Activated CD8-positive, alpha-beta T cell treated with anti-CD3 and anti-CD28 coated beads, Interleukin-2, amount 10 ng/mL, durations not matched to agents 7 days and 5 days (primary cell): ENCODE results near the gene TSEN34. TPM values are rescaled to one million over a fixed set of nuclear protein-coding genes. Genes with fewer than 3 reads are reported as not detected.

Experiments used
- ATAC-seq: fragments of 150-1000 bp; cut with Tn5 transposase; one replicate; pipeline ENCODE4 v1.10.0; 2021; ENCODE audit warnings: moderate library complexity
- CTCF ChIA-PET: fragments of 350-600 bp; sonication (Branson Sonifier 250); formaldehyde crosslinking; loops from one replicate; lab custom pipeline; 2021; ENCODE audit warnings: antibody characterized with exemption; lab: Charles Lee
- POLR2A ChIA-PET: fragments of 350-600 bp; sonication (Branson Sonifier 250); formaldehyde crosslinking; loops from one replicate; lab custom pipeline; 2021; ENCODE audit warnings: antibody characterized with exemption; lab: Charles Lee
- DNase-seq: peaks from one replicate; pipeline ENCODE4 v3.0.0-alpha.2; 2020
- H3K27ac Mint-ChIP-seq: one replicate; pipeline ENCODE4 v1.8.0; 2021; ENCODE audit warnings: mild to moderate bottlenecking, mixed read lengths
- H3K27me3 Mint-ChIP-seq: one replicate; pipeline ENCODE4 v1.8.0; 2021; ENCODE audit warnings: low read depth, mixed read lengths
- H3K36me3 Mint-ChIP-seq: one replicate; pipeline ENCODE4 v1.8.0; 2021; ENCODE audit warnings: low read depth, mixed read lengths
- H3K4me1 Mint-ChIP-seq: one replicate; pipeline ENCODE4 v1.8.0; 2021; ENCODE audit warnings: low read depth, mixed read lengths
- H3K4me3 Mint-ChIP-seq: one replicate; pipeline ENCODE4 v1.8.0; 2021; ENCODE audit warnings: mild to moderate bottlenecking, mixed read lengths
- H3K9me3 Mint-ChIP-seq: one replicate; pipeline ENCODE4 v1.8.0; 2022; ENCODE audit warnings: mixed read lengths; ENCODE audit not compliant: insufficient read depth
- total RNA-seq, 2 experiments: library from RNA; stranded (reverse); gene quantifications; one replicate each; pipeline ENCODE4 v1.2.3, GENCODE V29; 2021

The TSEN34 gene
- total RNA-seq, 2 experiments from 2014 or later = 11.2 to 11.9 TPM

DNA sequence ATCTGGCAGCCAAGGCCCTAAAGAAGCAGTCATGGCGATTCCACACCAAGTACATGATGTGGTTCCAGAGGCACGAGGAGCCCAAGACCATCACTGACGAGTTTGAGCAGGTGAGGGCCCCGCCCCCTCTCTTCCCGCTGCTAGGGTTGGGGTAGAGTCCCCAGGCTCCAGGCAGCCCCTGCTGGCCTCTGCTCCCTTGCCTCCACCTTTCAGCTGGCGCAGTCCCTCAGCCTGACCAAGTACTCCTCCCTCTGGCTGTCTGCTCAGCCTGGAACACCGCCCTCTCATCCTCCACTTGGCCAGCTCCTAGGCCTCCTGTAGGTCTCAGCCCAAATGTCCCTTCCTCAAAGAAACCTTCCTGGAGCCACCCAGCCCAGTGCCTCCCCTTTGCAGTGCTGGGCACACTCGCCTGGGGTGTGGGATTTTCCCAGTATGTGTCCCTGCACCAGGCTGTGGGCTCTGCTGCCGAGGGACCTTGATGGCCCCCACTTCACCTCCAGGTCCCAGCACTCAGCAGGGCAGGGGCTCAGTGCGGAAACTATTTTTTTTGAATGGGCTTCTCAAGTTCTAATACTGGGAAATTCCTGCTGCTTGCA is 37.3 kb upstream of the TSEN34 start:
- no peak for ATAC-seq
- peaks cover 41% of the 10 kb centered on the region for H3K4me1 Mint-ChIP-seq
- no peaks in the 10 kb centered on the region for H3K27me3 Mint-ChIP-seq
- H3K9me3 Mint-ChIP-seq = no peaks in the 10 kb centered on the region
- peaks cover 76% of the 10 kb centered on the region for H3K36me3 Mint-ChIP-seq
- no peak for DNase-seq
- H3K27ac Mint-ChIP-seq = no peak overlapping the region
- ChIA-PET POLR2A (no interaction called here), CTCF (no interaction called here)
- no peak overlapping the region for H3K4me3 Mint-ChIP-seq

DNA sequence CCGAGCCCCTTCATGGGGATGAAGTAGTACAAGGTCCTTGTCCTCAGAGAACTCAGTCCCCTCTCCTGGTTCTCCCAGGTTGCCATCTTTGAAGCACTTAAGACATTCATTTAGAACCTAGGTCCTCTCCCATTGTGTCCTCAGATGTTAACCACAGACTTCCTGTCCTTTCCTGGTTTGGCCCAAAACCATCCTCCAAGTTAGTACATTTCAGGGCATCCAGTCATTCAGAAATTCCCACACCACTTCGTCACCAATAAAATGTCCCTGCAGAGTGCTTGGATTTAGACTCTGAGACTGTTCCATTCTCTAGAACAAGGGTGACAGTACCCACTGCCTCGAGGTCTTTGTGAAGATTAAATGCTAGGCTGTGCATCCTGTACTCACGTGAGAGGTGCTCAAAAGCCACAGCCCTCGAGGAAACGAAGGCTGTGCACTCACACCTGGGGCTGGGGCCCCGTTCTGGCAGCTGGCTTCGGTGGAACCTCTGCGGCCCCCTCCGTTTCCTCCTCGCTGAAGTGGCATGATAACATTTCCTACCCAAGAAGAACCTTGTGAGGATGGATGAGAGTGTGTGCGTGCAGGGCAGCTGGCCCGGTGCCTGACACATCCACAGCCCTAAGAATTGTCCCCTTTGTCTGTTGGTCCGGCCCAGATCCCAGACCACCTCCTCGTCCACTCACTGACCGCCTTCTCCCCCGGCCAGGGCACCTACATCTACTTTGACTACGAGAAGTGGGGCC is 36.3 kb upstream of the TSEN34 start:
- ChIA-PET CTCF (interaction anchor here (0.6 kb wide), 1 partner anchor 18 kb away, joined by 3 read pairs; the partner anchor contains the start of gene CNOT3), POLR2A (no interaction called here)
- Mint-ChIP-seq H3K4me1 (peaks cover 43% of the 10 kb centered on the region), H3K4me3 (peak overlapping the region; percentile 18), H3K27ac (peak overlapping the region; percentile 92), H3K9me3 (no peaks in the 10 kb centered on the region), H3K36me3 (peaks cover 72% of the 10 kb centered on the region), H3K27me3 (no peaks in the 10 kb centered on the region)
- ATAC-seq (no peak), DNase-seq (peak; percentile 75)

- Mint-ChIP-seq H3K27ac (no peak overlapping the region), H3K4me3 (no peak overlapping the region), H3K9me3 (no peaks in the 10 kb centered on the region), H3K36me3 (peaks cover 66% of the 10 kb centered on the region), H3K27me3 (no peaks in the 10 kb centered on the region), H3K4me1 (peaks cover 51% of the 10 kb centered on the region)
- CTCF ChIA-PET = no interaction called here
- POLR2A ChIA-PET = no interaction called here
- ATAC-seq (no peak), DNase-seq (no peak)
These were observed 35.4 kb upstream of the TSEN34 start for GRCh38 chr19:54155694-54156093.

DNA sequence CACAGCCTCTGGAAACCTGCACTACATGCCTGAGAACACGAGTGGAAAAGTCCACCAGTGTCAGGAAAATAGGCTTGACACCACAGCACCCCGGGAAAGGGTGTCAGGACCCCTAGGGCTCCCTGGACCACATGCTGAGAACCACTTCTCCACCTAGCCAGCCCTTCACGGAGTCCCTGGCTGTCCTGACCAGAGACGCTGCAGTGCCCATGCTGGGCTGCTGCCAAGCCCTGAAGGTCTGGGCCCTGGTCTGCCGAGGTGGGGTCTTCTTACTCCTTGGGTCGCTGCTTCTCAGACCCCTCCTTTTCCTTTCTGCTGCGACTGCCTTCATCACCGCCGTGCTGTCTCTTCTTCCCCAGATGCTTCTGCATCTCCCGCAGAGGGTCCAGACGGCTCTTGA is 34.6 kb upstream of the TSEN34 start:
- no peaks in the 10 kb centered on the region for H3K9me3 Mint-ChIP-seq
- DNase-seq = no peak
- no peak overlapping the region for H3K4me3 Mint-ChIP-seq
- no peak for ATAC-seq
- POLR2A ChIA-PET = interaction anchor here (1.2 to 1.4 kb wide), 2 partner anchors 13 to 20 kb away, joined by 3 read pairs; no protein-coding TSS in a partner anchor
- H3K36me3 Mint-ChIP-seq = peaks cover 60% of the 10 kb centered on the region
- H3K27me3 Mint-ChIP-seq = no peaks in the 10 kb centered on the region
- no peak overlapping the region for H3K27ac Mint-ChIP-seq
- peaks cover 55% of the 10 kb centered on the region for H3K4me1 Mint-ChIP-seq
- CTCF ChIA-PET = no interaction called here

- ATAC-seq (no peak), DNase-seq (no peak)
- Mint-ChIP-seq H3K4me1 (peaks cover 58% of the 10 kb centered on the region), H3K27ac (peak overlapping the region; percentile 78), H3K9me3 (no peaks in the 10 kb centered on the region), H3K36me3 (peaks cover 55% of the 10 kb centered on the region), H3K27me3 (no peaks in the 10 kb centered on the region), H3K4me3 (no peak overlapping the region)
- ChIA-PET POLR2A (interaction anchor here (0.8 to 1.4 kb wide), 3 partner anchors 13 to 20 kb away, joined by 3 to 4 read pairs (median 3); no protein-coding TSS in a partner anchor), CTCF (no interaction called here)
These were observed 34.2 kb upstream of the TSEN34 start for GRCh38 chr19:54156953-54157352.

DNA sequence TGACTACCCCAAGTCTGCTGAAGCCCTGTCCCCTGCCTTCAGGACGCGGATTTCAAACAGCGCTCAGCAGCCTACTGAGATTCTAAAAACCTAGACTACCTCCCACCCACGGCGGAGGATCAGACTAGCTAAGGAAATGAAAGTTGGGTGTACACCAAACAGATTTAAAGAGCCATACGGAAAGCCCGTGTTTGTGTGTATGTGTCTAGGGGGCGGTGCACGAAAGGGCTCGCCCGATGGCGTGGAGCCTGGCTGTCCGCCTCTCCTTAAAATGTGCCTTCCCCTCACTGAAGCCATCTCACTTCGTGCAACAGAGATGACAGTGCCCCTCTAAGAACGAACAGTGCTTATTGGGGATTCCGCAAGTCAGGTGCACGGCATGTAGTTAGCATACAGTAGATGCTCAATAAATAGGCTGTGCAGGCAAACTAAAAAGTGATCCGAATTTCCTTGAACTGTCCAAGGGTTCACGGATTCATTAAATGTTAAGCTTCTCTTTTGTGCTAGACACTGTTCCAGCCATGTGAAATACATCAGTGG is 32.2 kb upstream of the TSEN34 start:
- ChIA-PET POLR2A (interaction anchor here (0.6 to 3.1 kb wide), 13 partner anchors 9 to 264 kb away, joined by 3 to 18 read pairs (median 7); partner anchors contain the start of genes CNOT3, MBOAT7, PRPF31 and RPS9), CTCF (interaction anchor here (1.3 to 2.5 kb wide), 8 partner anchors 9 to 107 kb away, joined by 3 to 7 read pairs (median 4); partner anchors contain the start of genes CNOT3 and MBOAT7)
- DNase-seq = peak; percentile 59
- Mint-ChIP-seq H3K27ac (peak overlapping the region; percentile 100), H3K36me3 (peaks cover 43% of the 10 kb centered on the region), H3K4me1 (peaks cover 68% of the 10 kb centered on the region), H3K27me3 (peaks cover 2% of the 10 kb centered on the region), H3K9me3 (no peaks in the 10 kb centered on the region), H3K4me3 (peak overlapping the region; percentile 98)
- ATAC-seq = no peak

GRCh38 chr19:54159352-54160181 is 31.5 kb upstream of the TSEN34 start, which contains the start of gene LENG1:
Gene LENG1, minus strand, starts transcription at chr19:54159721. Its CDS starts 26 bp downstream, at chr19:54159695.
- Mint-ChIP-seq H3K9me3 (no peaks in the 10 kb centered on the region), H3K27ac (peak within 1 kb of the TSS; percentile 100), H3K27me3 (peaks cover 2% of the 10 kb centered on the region), H3K4me3 (peak within 1 kb of the TSS; percentile 98), H3K36me3 (peaks cover 36% of the 10 kb centered on the region), H3K4me1 (peaks cover 67% of the 10 kb centered on the region)
- ATAC-seq (peak; percentile 91), DNase-seq (peak; percentile 100)
- CTCF ChIA-PET = interaction anchor here (0.9 to 2.5 kb wide), 10 partner anchors 9 to 106 kb away, joined by 3 to 7 read pairs (median 4); partner anchors contain the start of genes CNOT3 and MBOAT7
- POLR2A ChIA-PET = interaction anchor here (0.6 to 3.1 kb wide), 15 partner anchors 9 to 800 kb away, joined by 3 to 18 read pairs (median 6); partner anchors contain the start of genes CNOT3, MBOAT7, PRPF31 and RPS9

GRCh38 chr19:54160182-54160811 is 30.8 kb upstream of the TSEN34 start:
- H3K9me3 Mint-ChIP-seq = no peaks in the 10 kb centered on the region
- peaks cover 2% of the 10 kb centered on the region for H3K27me3 Mint-ChIP-seq
- ChIA-PET CTCF (interaction anchor here (0.9 to 1.9 kb wide), 5 partner anchors 19 to 106 kb away, joined by 3 to 7 read pairs (median 4); partner anchors contain the start of genes CNOT3 and MBOAT7), POLR2A (interaction anchor here (1.0 to 3.1 kb wide), 10 partner anchors 8 to 45 kb away, joined by 4 to 18 read pairs (median 10); partner anchors contain the start of genes CNOT3, MBOAT7, PRPF31 and RPS9)
- ATAC-seq = peak; percentile 0
- H3K4me1 Mint-ChIP-seq = peaks cover 63% of the 10 kb centered on the region
- DNase-seq = no peak
- H3K4me3 Mint-ChIP-seq = peak overlapping the region; percentile 98
- peak overlapping the region; percentile 100 for H3K27ac Mint-ChIP-seq
- peaks cover 29% of the 10 kb centered on the region for H3K36me3 Mint-ChIP-seq

- H3K4me1 Mint-ChIP-seq = peaks cover 61% of the 10 kb centered on the region
- ATAC-seq = no peak
- peak overlapping the region; percentile 100 for H3K27ac Mint-ChIP-seq
- CTCF ChIA-PET = interaction anchor here (1.2 to 1.3 kb wide), 2 partner anchors 24 to 28 kb away, joined by 4 read pairs; partner anchors contain the start of genes CNOT3 and MBOAT7
- peaks cover 27% of the 10 kb centered on the region for H3K36me3 Mint-ChIP-seq
- POLR2A ChIA-PET = interaction anchor here (1.0 to 3.1 kb wide), 5 partner anchors 12 to 29 kb away, joined by 4 to 18 read pairs (median 12); partner anchors contain the start of genes CNOT3 and MBOAT7
- no peaks in the 10 kb centered on the region for H3K9me3 Mint-ChIP-seq
- peak overlapping the region; percentile 98 for H3K4me3 Mint-ChIP-seq
- no peak for DNase-seq
- peaks cover 2% of the 10 kb centered on the region for H3K27me3 Mint-ChIP-seq
These were observed 30.3 kb upstream of the TSEN34 start for GRCh38 chr19:54160854-54161253.

DNA sequence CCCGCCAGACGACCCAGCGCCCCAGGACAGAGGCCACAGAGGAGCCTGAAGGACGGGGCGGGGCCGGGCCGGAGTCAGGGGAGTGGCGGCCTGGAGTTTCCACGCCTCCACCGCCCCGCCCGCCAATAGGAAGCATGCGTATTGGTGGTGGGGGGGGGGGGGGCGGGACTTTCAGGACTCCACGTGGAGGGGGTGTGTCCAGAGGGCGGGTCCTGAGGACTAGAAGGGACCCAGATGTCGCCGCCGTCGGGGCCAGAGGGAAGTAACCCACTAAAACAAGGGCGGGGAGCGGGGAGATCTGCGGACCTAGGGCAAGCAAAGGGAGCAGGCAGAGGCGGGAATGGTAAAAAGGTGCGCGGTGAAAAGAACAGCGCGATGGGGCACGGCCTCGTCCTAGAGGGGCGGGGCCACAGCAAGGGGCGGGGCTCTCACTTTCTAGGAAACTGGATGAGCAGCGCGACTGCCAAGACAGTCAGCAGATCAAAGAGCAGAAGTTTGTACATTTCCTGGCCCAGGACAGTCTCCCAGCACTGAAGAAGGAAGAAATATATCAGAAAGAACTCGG is 28.8 kb upstream of the TSEN34 start:
- ChIA-PET CTCF (no interaction called here), POLR2A (interaction anchor here (1.1 to 1.3 kb wide), 2 partner anchors 26 to 27 kb away, joined by 3 to 5 read pairs; partner anchors contain the start of gene MBOAT7)
- Mint-ChIP-seq H3K4me3 (peak overlapping the region; percentile 70), H3K27ac (peak overlapping the region; percentile 31), H3K27me3 (peaks cover 2% of the 10 kb centered on the region), H3K9me3 (no peaks in the 10 kb centered on the region), H3K36me3 (peaks cover 15% of the 10 kb centered on the region), H3K4me1 (peaks cover 53% of the 10 kb centered on the region)
- DNase-seq (peak; percentile 86), ATAC-seq (peak; percentile 3)
